Activated naive CD8-positive, alpha-beta T cell (primary cell): ENCODE results near the gene SHOX.
"Not testable (repeated sequence)": the region's sequence is repeated elsewhere in the genome, so short reads cannot be mapped to it uniquely, and the experiment has no call there.

Source experiments
- H3K27ac Mint-ChIP-seq: one replicate; pipeline ENCODE4 v1.8.0; 2021; ENCODE audit warnings: mixed read lengths
- H3K27me3 Mint-ChIP-seq: one replicate; pipeline ENCODE4 v1.8.0; 2021; ENCODE audit warnings: mixed read lengths
- H3K36me3 Mint-ChIP-seq: one replicate; pipeline ENCODE4 v1.8.0; 2021; ENCODE audit warnings: mixed read lengths
- H3K4me1 Mint-ChIP-seq: one replicate; pipeline ENCODE4 v1.8.0; 2021; ENCODE audit warnings: low read depth, mixed read lengths
- H3K4me3 Mint-ChIP-seq: one replicate; pipeline ENCODE4 v1.8.0; 2021; ENCODE audit warnings: mild to moderate bottlenecking, mixed read lengths
- H3K9me3 Mint-ChIP-seq: one replicate; pipeline ENCODE4 v1.8.0; 2021; ENCODE audit warnings: low read depth, mixed read lengths

SHOX gene

DNA sequence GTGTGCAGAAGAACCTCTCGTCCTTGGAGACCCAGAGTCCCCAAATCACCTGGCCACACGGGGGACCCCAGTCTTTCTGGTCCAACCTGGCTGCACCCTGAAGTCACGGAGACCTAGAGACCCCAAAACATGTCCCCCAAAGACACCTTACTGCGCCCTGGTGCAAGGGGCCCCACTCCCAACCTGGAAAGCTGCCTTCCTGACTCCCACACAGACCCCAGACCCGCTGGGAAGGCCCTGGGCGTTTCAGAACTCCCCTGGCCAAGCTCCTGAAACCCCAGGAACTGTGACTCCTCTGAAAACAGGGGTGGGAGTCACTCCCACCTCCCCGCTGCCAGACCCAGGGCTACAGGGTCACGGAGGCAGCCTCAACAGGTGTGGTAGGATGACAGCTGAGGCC is 12.7 kb upstream of the SHOX start:
- no peaks in the 10 kb centered on the region for H3K9me3 Mint-ChIP-seq
- H3K4me3 Mint-ChIP-seq = no peak overlapping the region
- peaks cover 12% of the 10 kb centered on the region for H3K4me1 Mint-ChIP-seq
- peaks cover 39% of the 10 kb centered on the region for H3K27me3 Mint-ChIP-seq
- no peak overlapping the region for H3K27ac Mint-ChIP-seq
- no peaks in the 10 kb centered on the region for H3K36me3 Mint-ChIP-seq

- H3K4me1 Mint-ChIP-seq = peaks cover 16% of the 10 kb centered on the region
- not testable (repeated sequence) for H3K9me3 Mint-ChIP-seq, H3K36me3 Mint-ChIP-seq, H3K27ac Mint-ChIP-seq, H3K4me3 Mint-ChIP-seq
- H3K27me3 Mint-ChIP-seq = peaks cover 38% of the 10 kb centered on the region
Measured at GRCh38 chrX:618304-618703, 12.3 kb upstream of the SHOX start.

GRCh38 chrX:618761-619450 is 11.7 kb upstream of the SHOX start:
- H3K27ac Mint-ChIP-seq = no peak overlapping the region
- no peak overlapping the region for H3K4me3 Mint-ChIP-seq
- H3K4me1 Mint-ChIP-seq = peaks cover 18% of the 10 kb centered on the region
- peaks cover 36% of the 10 kb centered on the region for H3K27me3 Mint-ChIP-seq
- H3K9me3 Mint-ChIP-seq = no peaks in the 10 kb centered on the region
- no peaks in the 10 kb centered on the region for H3K36me3 Mint-ChIP-seq

GRCh38 chrX:619451-619811 is 11.2 kb upstream of the SHOX start:
- H3K36me3 Mint-ChIP-seq = no peaks in the 10 kb centered on the region
- H3K9me3 Mint-ChIP-seq = no peaks in the 10 kb centered on the region
- H3K4me3 Mint-ChIP-seq = no peak overlapping the region
- H3K27me3 Mint-ChIP-seq = peaks cover 32% of the 10 kb centered on the region
- H3K27ac Mint-ChIP-seq = no peak overlapping the region
- peaks cover 18% of the 10 kb centered on the region for H3K4me1 Mint-ChIP-seq

GRCh38 chrX:619812-620531 is 10.6 kb upstream of the SHOX start:
- H3K27me3 Mint-ChIP-seq = peaks cover 33% of the 10 kb centered on the region
- H3K36me3 Mint-ChIP-seq = no peaks in the 10 kb centered on the region
- no peaks in the 10 kb centered on the region for H3K9me3 Mint-ChIP-seq
- H3K4me1 Mint-ChIP-seq = peaks cover 21% of the 10 kb centered on the region
- no peak overlapping the region for H3K27ac Mint-ChIP-seq
- no peak overlapping the region for H3K4me3 Mint-ChIP-seq

GRCh38 chrX:621705-622503 is 8.7 kb upstream of the SHOX start:
- Mint-ChIP-seq H3K4me3 (no peak overlapping the region), H3K27ac (no peak overlapping the region), H3K27me3 (peaks cover 46% of the 10 kb centered on the region), H3K4me1 (peaks cover 30% of the 10 kb centered on the region), H3K36me3 (no peaks in the 10 kb centered on the region), H3K9me3 (no peaks in the 10 kb centered on the region)

DNA sequence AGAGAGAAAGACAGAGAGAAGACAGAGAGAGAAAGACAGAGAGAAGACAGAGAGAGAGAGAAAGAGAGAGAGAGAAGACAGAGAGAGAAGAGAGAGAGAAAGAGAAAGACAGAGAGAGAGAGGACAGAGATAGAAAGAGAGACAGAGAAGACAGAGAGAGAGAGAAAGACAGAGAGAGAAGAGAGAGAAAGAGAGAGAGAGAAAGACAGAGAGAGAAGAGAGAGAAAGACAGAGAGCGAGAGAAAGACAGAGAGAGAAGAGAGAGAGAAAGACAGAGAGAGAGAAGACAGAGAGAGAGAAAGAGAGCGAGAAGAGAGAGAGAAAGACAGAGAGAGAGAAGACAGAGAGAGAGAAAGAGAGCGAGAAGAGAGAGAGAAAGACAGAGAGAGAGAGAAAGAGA is 7.8 kb upstream of the SHOX start:
- not testable (repeated sequence) for H3K27ac Mint-ChIP-seq, H3K9me3 Mint-ChIP-seq, H3K36me3 Mint-ChIP-seq
- peak overlapping the region; percentile 3 for H3K4me3 Mint-ChIP-seq
- peaks cover 34% of the 10 kb centered on the region for H3K4me1 Mint-ChIP-seq
- H3K27me3 Mint-ChIP-seq = peaks cover 51% of the 10 kb centered on the region

DNA sequence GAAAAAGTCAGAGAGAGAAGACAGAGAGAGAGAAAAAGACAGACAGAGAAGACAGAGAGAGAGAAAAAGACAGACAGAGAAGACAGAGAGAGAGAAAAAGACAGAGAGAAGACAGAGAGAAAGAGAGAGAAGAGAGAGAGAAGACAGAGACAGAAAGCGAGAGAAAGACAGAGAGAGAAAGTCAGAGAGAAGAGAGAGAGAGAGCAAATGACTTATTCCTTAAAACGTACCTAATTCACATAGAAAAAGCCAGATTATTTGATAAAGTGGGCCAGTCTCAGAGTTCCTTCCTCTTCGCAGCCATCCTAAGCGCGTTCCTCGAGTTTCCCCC is 7.4 kb upstream of the SHOX start:
- peaks cover 51% of the 10 kb centered on the region for H3K27me3 Mint-ChIP-seq
- no peak overlapping the region for H3K27ac Mint-ChIP-seq
- H3K4me1 Mint-ChIP-seq = peaks cover 34% of the 10 kb centered on the region
- H3K9me3 Mint-ChIP-seq = no peaks in the 10 kb centered on the region
- no peaks in the 10 kb centered on the region for H3K36me3 Mint-ChIP-seq
- peak overlapping the region; percentile 54 for H3K4me3 Mint-ChIP-seq

- Mint-ChIP-seq H3K36me3 (no peaks in the 10 kb centered on the region), H3K27me3 (peaks cover 46% of the 10 kb centered on the region), H3K9me3 (no peaks in the 10 kb centered on the region), H3K27ac (no peak overlapping the region), H3K4me3 (no peak overlapping the region), H3K4me1 (peaks cover 34% of the 10 kb centered on the region)
Measured at GRCh38 chrX:623599-624315, 6.8 kb upstream of the SHOX start.

DNA sequence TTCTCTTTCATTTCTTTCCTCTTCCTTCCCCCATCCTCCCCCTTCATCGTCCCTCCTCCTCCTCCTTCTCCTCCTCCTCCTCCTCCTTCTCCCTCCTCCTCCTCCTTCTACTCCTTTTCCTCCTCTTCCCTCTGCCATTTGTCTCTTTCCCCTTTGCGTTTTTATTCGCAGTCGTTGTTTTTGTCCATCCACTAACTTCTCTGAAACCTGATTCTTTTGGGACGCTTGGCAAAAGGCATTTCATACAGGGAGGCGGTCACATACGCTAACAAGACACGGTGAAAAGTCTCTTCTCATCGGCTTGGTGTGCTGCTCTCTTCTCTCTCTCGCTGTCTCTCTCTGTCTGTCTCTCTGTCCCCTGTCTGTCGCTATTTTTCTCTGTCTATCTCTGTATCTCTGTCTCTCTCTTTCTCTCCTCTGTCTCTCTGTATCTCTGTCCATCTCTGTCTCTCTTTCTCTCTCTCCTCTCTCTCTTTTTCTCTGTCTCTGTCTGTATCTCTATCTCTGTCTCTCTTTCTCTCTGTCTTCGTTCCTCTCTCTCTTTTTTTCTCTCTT is 5.4 kb upstream of the SHOX start:
- H3K36me3 Mint-ChIP-seq = no peaks in the 10 kb centered on the region
- H3K27ac Mint-ChIP-seq = no peak overlapping the region
- no peak overlapping the region for H3K4me3 Mint-ChIP-seq
- no peaks in the 10 kb centered on the region for H3K9me3 Mint-ChIP-seq
- peaks cover 50% of the 10 kb centered on the region for H3K27me3 Mint-ChIP-seq
- peaks cover 34% of the 10 kb centered on the region for H3K4me1 Mint-ChIP-seq

DNA sequence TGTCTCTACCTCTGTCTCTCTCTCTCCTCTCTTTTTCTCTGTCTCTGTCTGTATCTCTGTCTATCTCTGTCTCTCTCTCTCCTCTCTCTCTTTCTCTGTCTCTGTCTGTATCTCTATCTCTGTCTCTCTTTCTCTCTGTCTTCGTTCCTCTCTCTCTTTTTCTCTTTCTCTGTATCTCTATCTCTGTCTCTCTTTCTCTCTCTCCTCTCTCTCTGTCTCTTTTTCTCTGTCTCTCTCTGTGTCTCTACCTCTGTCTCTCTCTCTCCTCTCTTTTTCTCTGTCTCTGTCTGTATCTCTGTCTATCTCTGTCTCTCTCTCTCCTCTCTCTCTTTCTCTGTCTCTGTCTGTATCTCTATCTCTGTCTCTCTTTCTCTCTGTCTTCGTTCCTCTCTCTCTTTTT is 4.5 kb upstream of the SHOX start:
- peaks cover 44% of the 10 kb centered on the region for H3K27me3 Mint-ChIP-seq
- not testable (repeated sequence) for H3K27ac Mint-ChIP-seq, H3K9me3 Mint-ChIP-seq, H3K4me3 Mint-ChIP-seq, H3K36me3 Mint-ChIP-seq
- H3K4me1 Mint-ChIP-seq = peaks cover 33% of the 10 kb centered on the region

- H3K4me3 Mint-ChIP-seq = no peak overlapping the region
- peaks cover 43% of the 10 kb centered on the region for H3K27me3 Mint-ChIP-seq
- peaks cover 31% of the 10 kb centered on the region for H3K4me1 Mint-ChIP-seq
- H3K27ac Mint-ChIP-seq = no peak overlapping the region
- no peaks in the 10 kb centered on the region for H3K9me3 Mint-ChIP-seq
- no peaks in the 10 kb centered on the region for H3K36me3 Mint-ChIP-seq
Measured at GRCh38 chrX:626745-627509, 3.7 kb upstream of the SHOX start.

GRCh38 chrX:627510-627981 is 3.0 kb upstream of the SHOX start:
- H3K36me3 Mint-ChIP-seq = no peaks in the 10 kb centered on the region
- H3K4me1 Mint-ChIP-seq = peaks cover 25% of the 10 kb centered on the region
- peaks cover 37% of the 10 kb centered on the region for H3K27me3 Mint-ChIP-seq
- H3K27ac Mint-ChIP-seq = no peak overlapping the region
- no peak overlapping the region for H3K4me3 Mint-ChIP-seq
- no peaks in the 10 kb centered on the region for H3K9me3 Mint-ChIP-seq

DNA sequence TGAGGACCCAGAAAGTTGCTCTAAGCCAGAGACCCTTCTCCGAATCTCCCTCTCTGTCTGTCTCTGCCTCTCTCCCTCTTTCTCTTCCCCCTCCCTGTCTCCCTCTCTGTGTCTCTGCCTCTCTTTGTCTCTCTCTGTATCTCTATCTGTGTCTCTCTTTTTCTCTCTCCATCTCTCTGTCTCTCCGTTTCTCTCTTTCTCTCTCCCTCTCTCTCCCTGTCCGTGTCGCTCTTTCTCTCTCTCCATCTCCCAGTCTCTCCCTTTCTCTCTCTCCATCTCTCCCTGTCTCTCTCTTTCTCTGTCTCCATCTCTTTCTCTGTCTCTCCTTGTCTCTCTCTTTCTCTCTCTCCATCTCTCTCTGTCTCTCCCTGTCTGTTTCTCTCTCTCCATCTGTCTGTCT is 2.6 kb upstream of the SHOX start:
- Mint-ChIP-seq H3K27me3 (peaks cover 37% of the 10 kb centered on the region), H3K27ac (no peak overlapping the region)

More for the DNA sequence above, 2.6 kb upstream of the SHOX start:
- H3K36me3 Mint-ChIP-seq = no peaks in the 10 kb centered on the region
- H3K4me3 Mint-ChIP-seq = no peak overlapping the region
- peaks cover 21% of the 10 kb centered on the region for H3K4me1 Mint-ChIP-seq
- no peaks in the 10 kb centered on the region for H3K9me3 Mint-ChIP-seq
